ENCODE data around the gene FARP1.

Gene FARP1

GRCh38 chr13:98175043-98175442 is 32.1 kb downstream of the FARP1 start:
- DNase-seq (ENCODE audit: low spot score): no peak

- no peak for DNase-seq (ENCODE audit: low spot score)
These were observed 32.9 kb downstream of the FARP1 start for GRCh38 chr13:98175823-98176222.

GRCh38 chr13:98176777-98177608 is 34.1 kb downstream of the FARP1 start, which contains the start of gene RNF113B:
Gene RNF113B, minus strand, starts transcription at chr13:98177269. Its CDS starts 33 bp downstream, at chr13:98177236.
- DNase-seq (ENCODE audit: low spot score): no peak

GRCh38 chr13:98180092-98180491 is 37.2 kb downstream of the FARP1 start:
- DNase-seq (ENCODE audit: low spot score): no peak

GRCh38 chr13:98181111-98181815 is 38.4 kb downstream of the FARP1 start:
- DNase-seq (ENCODE audit: low spot score): no peak

GRCh38 chr13:98182153-98182552 is 39.3 kb downstream of the FARP1 start:
- no peak for DNase-seq (ENCODE audit: low spot score)

- no peak for DNase-seq (ENCODE audit: low spot score)
These were observed 39.7 kb downstream of the FARP1 start for GRCh38 chr13:98182589-98182988.

- no peak for DNase-seq (ENCODE audit: low spot score)
These were observed 41.9 kb downstream of the FARP1 start for GRCh38 chr13:98184792-98185191.

DNA sequence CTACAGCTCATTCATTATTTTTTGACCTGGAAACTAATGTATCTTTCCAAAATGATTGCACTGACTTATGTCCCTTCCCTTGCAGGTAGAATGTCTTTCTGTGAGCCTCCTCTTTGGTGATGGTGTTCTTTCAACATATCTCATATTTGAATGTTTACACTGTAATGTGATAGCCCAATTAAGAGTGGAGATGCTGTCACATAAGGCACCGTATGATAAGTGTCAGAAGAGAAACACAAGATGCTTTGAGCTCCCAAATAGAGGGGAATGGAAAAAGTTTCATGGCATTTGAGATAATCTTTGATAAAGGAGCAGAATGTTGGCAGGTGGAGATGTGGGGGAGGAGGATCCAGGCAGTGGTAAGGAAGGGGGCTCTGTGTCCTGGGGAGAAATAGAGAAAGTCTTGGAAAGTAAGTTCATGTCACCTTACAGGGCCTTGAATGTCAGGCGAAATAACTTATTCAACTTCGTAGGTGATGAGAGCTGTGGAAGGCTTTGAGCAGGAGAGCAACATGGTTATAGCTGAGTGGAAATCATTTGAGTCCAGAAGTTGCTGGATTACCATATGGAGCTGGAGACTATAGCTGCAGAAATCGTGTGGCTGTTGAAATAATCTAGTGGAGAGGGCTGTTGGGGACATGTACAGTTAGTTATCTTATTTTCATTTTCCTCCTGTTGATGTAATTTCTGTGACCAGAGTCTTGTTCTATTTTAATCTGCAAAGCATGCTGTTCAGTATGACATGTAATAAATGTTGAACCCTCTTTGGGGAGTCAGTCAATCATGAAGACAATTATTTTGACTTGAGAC is 44.5 kb downstream of the FARP1 start:
- DNase-seq (ENCODE audit: low spot score): no peak

DNA sequence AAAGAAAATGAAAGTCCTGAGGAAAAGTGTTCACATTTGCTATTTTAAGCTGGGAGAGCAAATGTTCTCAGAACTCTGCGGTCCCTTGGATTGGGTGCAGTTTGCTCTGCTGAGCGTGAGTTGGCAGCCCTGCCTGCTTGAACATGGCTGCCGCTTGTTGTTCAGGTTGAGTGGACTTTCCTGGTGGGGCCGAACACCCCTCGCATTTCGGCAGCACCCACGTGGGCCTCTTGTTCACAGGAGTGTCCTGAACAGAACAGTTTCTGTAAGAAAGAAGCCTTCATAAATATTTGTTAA is 45.0 kb downstream of the FARP1 start:
- peak; percentile 10 for DNase-seq (ENCODE audit: low spot score)

- no peak for DNase-seq (ENCODE audit: low spot score)
These were observed 45.8 kb downstream of the FARP1 start for GRCh38 chr13:98188544-98189166.

DNA sequence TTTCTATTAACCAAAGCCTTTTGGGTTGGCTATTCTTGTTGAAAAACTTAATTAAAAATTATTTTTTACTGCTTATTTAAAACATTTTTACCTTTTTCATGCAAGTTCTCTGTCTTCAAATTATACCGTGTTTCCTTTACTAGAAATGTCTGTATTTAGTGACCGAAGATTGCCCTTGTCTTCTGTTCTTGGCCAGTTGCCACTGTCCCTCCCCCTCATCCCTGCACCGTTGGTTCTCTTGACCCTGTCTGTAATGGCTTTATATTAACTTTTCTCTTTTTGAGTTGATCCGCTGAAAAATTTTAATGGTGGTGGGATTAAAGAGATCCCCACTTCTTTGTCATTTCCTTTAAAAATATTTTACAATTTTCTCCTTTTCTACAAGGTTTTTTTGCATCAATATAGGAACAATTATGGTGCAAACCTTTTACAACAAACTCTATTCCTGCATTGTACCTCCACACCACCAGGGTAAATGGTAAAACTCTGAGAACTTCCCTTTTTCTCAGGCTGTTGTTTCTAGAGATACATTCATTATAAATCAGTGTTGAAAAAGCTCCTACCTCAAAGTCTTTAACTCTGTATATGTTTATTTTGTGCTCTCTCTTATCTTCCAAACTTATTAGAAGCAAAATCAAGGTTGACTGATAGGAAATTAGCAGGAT is 47.1 kb downstream of the FARP1 start:
- DNase-seq (ENCODE audit: low spot score): no peak

GRCh38 chr13:98190889-98191444 is 48.1 kb downstream of the FARP1 start:
- DNase-seq (ENCODE audit: low spot score): no peak

DNA sequence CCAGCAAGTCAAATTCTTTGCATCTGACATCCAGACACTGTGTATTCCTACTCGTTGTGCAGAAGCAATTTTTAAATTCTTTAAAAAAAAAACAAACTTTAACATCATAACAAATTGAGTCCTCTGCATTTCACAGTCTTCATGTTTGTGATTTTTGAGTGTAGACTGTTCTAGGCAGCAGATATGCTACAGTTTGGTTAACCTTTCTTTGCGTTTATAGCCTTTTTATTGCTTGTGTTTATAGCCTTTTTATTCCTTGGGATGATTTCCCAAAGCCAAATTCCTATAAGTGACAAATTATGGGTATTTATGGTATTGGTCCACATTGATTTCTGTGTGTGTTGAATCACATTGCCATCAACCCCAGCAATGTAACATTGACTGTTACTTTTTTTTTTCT is 49.1 kb downstream of the FARP1 start:
- DNase-seq (ENCODE audit: low spot score): no peak

GRCh38 chr13:98195054-98195791 is 52.3 kb downstream of the FARP1 start:
- no peak for DNase-seq (ENCODE audit: low spot score)

DNA sequence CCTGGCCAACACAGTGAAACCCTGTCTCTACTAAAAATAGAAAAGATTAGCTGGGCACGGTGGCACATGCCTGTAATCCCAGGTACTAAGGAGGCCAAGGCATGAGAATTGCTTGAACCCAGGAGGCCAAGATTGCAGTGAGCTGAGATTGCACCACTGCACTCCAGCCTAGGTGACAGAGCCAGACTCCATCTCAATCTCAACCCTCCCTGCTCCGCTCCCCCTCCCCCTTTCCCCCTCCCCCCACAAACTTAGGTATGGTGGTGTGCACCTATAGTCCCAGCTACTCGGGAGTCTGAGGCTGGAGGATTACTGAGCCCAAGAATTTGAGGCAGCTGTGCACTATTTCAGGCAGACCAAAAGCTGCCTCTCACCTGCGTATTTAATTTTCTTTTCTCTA is 55.8 kb downstream of the FARP1 start:
- no peak for DNase-seq (ENCODE audit: low spot score)

DNA sequence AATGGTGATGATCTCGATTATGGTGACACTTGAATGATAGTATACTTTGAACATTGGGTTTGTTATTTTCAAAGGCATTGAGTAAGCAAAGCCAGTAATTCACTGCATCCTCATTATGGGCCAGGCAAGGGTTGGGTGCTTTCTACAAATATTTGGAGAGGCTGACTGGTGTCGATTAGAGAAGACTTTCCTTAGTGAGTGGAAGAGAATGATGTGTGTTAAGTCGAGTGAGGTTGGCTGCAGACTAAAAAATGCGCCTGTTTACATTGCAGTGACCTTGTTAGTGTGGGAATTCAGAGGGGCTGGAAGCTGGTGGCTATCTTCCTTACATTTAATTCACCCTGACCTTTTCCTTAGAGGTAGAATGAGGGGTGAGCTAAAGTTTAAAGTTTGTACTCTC is 56.6 kb downstream of the FARP1 start:
- no peak for DNase-seq (ENCODE audit: low spot score)

DNA sequence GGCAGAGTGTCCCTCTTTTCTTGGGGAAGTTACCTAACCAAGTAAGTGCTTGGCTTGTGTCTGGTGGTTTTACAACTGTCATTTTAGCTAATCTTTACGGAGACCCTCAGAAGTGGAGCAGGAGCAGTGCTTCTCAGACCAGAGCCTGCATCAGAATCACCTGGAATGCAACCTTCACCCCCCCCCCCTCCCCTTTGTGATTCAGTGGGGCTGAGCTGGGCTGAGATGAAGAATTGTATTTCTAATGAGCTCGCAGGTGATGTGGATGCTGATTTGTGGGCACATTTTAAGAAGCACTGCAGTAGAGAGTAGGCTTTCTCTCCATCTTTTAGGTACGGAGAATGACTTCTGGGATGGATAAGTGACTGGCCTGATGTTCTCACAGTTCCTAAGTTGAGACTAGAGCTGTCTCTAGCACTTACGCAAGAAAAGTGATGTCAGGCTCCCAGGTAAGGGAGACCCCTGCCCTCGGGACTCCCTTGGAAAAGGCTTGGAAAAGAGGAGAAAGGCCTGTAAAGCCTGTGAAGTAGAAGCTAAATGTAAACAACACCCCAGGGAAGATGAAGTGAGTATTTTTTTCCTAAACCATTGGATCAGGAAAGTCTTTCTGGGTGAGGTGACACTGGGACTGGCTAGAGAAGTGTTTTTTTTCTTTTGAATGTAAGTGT is 57.5 kb downstream of the FARP1 start:
- DNase-seq (ENCODE audit: low spot score): no peak

DNA sequence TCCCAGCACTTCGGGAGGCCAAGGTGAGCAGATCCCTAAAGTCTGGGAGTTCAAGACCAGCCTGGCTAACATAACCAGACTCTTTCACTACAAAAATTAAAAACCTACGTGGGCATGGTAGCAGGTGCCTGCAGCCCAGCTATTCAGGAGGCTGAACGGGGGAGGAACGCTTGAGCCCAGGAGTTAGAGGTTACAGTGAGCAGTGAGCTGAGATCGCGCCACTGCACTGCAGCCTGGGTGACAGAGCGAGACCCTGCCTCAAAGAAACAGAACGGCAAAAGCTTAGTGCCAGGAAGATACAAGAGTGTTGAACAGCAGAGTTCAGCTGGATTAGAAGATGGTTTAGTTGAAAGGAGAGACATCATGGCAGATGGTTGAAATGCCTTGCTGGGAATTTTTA is 58.3 kb downstream of the FARP1 start:
- no peak for DNase-seq (ENCODE audit: low spot score)

- DNase-seq (ENCODE audit: low spot score): no peak
These were observed 59.1 kb downstream of the FARP1 start for GRCh38 chr13:98201984-98202383.

All from putamen (tissue), 1 donor.